HFFc6 (cell line): ENCODE data around the gene NUDT21. TPM values are rescaled to one million over a fixed set of nuclear protein-coding genes. Genes with fewer than 3 reads are reported as not detected.
"Not testable (repeated sequence)": the region's sequence is repeated elsewhere in the genome, so short reads cannot be mapped to it uniquely, and the experiment has no call there.

Experiments
- DNase-seq: peaks from one replicate; pipeline ENCODE4 v3.0.0-alpha.2; 2018
- H3K27ac Mint-ChIP-seq: 2 replicates; pipeline ENCODE4 v1.8.0; 2020; ENCODE audit warnings: mild to moderate bottlenecking, mixed read lengths
- H3K27me3 Mint-ChIP-seq: 2 replicates; pipeline ENCODE4 v1.8.0; 2021; ENCODE audit warnings: mild to moderate bottlenecking, moderate library complexity, mixed read lengths; ENCODE audit not compliant: insufficient read depth
- H3K36me3 Mint-ChIP-seq: 2 replicates; pipeline ENCODE4 v1.8.0; 2021; ENCODE audit warnings: low read depth, mixed read lengths
- H3K4me1 Mint-ChIP-seq: 2 replicates; pipeline ENCODE4 v1.8.0; 2020; ENCODE audit warnings: low read depth, mixed read lengths
- H3K4me3 Mint-ChIP-seq: 2 replicates; pipeline ENCODE4 v1.8.0; 2020; ENCODE audit warnings: mild to moderate bottlenecking, moderate library complexity, mixed read lengths
- H3K9me3 Mint-ChIP-seq: 2 replicates; pipeline ENCODE4 v1.8.0; 2020; ENCODE audit warnings: mild to moderate bottlenecking, mixed read lengths
- CTCF ChIP-seq: fragments of 200-600 bp; sonication (generic); IDR thresholded peaks from 2 replicates; pipeline ENCODE4 v1.5.0; 2021; ENCODE audit warnings: antibody characterized with exemption, mild to moderate bottlenecking
- total RNA-seq, 6 experiments: library from RNA; stranded (reverse); fragmentation: NEBNext Ultra II Directional; extraction: Animal tissue kit (Norgen Biotek cat#: 25700); gene quantifications; 2 replicates in 1 of 6; 3 replicates in 5 of 6; pipeline ENCODE4 v1.2.3, GENCODE V29; 2021

Gene NUDT21
- total RNA-seq, 6 experiments from 2014 or later = 114 to 150 (median 138) TPM

- Mint-ChIP-seq H3K27ac (0 out of 2 replicates have a peak overlapping the region, but pooled peaks have one; percentile 0), H3K36me3 (peaks cover 87% of the 10 kb centered on the region)
Observed at GRCh38 chr16:56382901-56383355, 68.2 kb downstream of the NUDT21 start.

GRCh38 chr16:56382459-56382858, 68.7 kb downstream of the NUDT21 start:
- peaks cover 3% of the 10 kb centered on the region; the same call in 1 of the 2 replicates for H3K27me3 Mint-ChIP-seq
- H3K36me3 Mint-ChIP-seq = peaks cover 87% of the 10 kb centered on the region
- DNase-seq = no peak
- no peak for TF ChIP-seq CTCF
- H3K27ac Mint-ChIP-seq = no peak overlapping the region
- H3K9me3 Mint-ChIP-seq = peaks cover 22% of the 10 kb centered on the region
- peaks cover 21% of the 10 kb centered on the region for H3K4me1 Mint-ChIP-seq
- no peak overlapping the region for H3K4me3 Mint-ChIP-seq

More at GRCh38 chr16:56382901-56383355, 68.2 kb downstream of the NUDT21 start:
- peaks cover 22% of the 10 kb centered on the region for H3K9me3 Mint-ChIP-seq
- H3K4me3 Mint-ChIP-seq = no peak overlapping the region
- peak; percentile 4 for DNase-seq
- TF ChIP-seq CTCF = no peak
- peaks cover 3% of the 10 kb centered on the region; the same call in 1 of the 2 replicates for H3K27me3 Mint-ChIP-seq
- peaks cover 26% of the 10 kb centered on the region for H3K4me1 Mint-ChIP-seq

- H3K36me3 Mint-ChIP-seq = peaks cover 84% of the 10 kb centered on the region
- not testable (repeated sequence) for H3K4me3 Mint-ChIP-seq
Observed at GRCh38 chr16:56380778-56381485, 70.2 kb downstream of the NUDT21 start.

More at GRCh38 chr16:56380778-56381485, 70.2 kb downstream of the NUDT21 start:
- H3K27me3 Mint-ChIP-seq, H3K27ac Mint-ChIP-seq, DNase-seq: not testable (repeated sequence)
- H3K4me1 Mint-ChIP-seq = peaks cover 18% of the 10 kb centered on the region
- peaks cover 22% of the 10 kb centered on the region for H3K9me3 Mint-ChIP-seq

Other genes with a start within 250 kb of the NUDT21 start
- gene AMFR, start 25.8 kb downstream of the NUDT21 start, total RNA-seq = 100 to 1,000 TPM; 104 to 117 (median 112) TPM
- gene OGFOD1, start 222 bp upstream of the NUDT21 start, total RNA-seq = 10 to 100 TPM; 62.8 to 77.0 (median 74.3) TPM
- 10 to 100 TPM; 26.2 to 33.3 (median 29.5) TPM for gene BBS2, start 68.7 kb upstream of the NUDT21 start, total RNA-seq
- not detected for gene MT4, start 113.7 kb upstream of the NUDT21 start, total RNA-seq
- not detected for gene MT3, start 138.2 kb upstream of the NUDT21 start, total RNA-seq
- gene MT2A, start 157.3 kb upstream of the NUDT21 start, total RNA-seq = 1,000 to 10,000 TPM in 3 of 6 experiments, 100 to 1,000 TPM in 3; 623 to 1,524 (median 1,044) TPM
- 100 to 1,000 TPM; 192 to 469 (median 458) TPM for gene MT1E, start 174.4 kb upstream of the NUDT21 start, total RNA-seq
- gene MT1M, start 181.3 kb upstream of the NUDT21 start, total RNA-seq = under 1 TPM in 5 of 6 experiments, not detected in 1; 0.21 to 0.41 (median 0.28) TPM
- gene MT1A, start 187.3 kb upstream of the NUDT21 start, total RNA-seq = 1 to 10 TPM in 1 of 6 experiments, under 1 TPM in 1, not detected in 4; 0.50 to 1.5 TPM
- not detected for gene MT1B, start 200.6 kb upstream of the NUDT21 start, total RNA-seq
- gene MT1F, start 206.6 kb upstream of the NUDT21 start, total RNA-seq = not detected
- gene MT1G, start 216.7 kb upstream of the NUDT21 start, total RNA-seq = under 1 TPM in 1 of 6 experiments, not detected in 5; 0.73 TPM
- not detected for gene MT1H, start 218.5 kb upstream of the NUDT21 start, total RNA-seq
- gene MT1X, start 231.1 kb upstream of the NUDT21 start, total RNA-seq = 10 to 100 TPM; 28.0 to 38.7 (median 33.3) TPM